Neural cell (in vitro differentiated cells): ENCODE measurements around the gene EHD4. TPM values are rescaled to one million over a fixed set of nuclear protein-coding genes. Genes with fewer than 3 reads are reported as not detected.

Source experiments
- H2AFZ ChIP-seq: fragments of 200-600, 300-800 bp; sonication (generic), shearing (Covaris generic); 2 replicates; pipeline ENCODE4 v1.6.0; 2014; ENCODE audit warnings: low read depth, mild to moderate bottlenecking, antibody characterized with exemption, low read length, moderate library complexity
- H3F3A ChIP-seq: fragments of 200-600 bp; shearing (Covaris generic); 2 replicates; pipeline ENCODE4 v1.6.1; 2016; ENCODE audit warnings: mild to moderate bottlenecking, moderate library complexity, mixed read lengths, antibody characterized with exemption, low read length; ENCODE audit not compliant: insufficient read depth, poor library complexity, severe bottlenecking
- H3K27ac ChIP-seq: fragments of 200-600, 300-800 bp; sonication (generic), shearing (Covaris generic); 2 replicates; pipeline ENCODE4 v1.5.1; 2014; ENCODE audit warnings: mild to moderate bottlenecking, low read length, moderate library complexity
- H3K27me3 ChIP-seq: fragments of 300-800, 200-600 bp; sonication (generic), shearing (Covaris generic); 2 replicates; pipeline ENCODE4 v1.6.0; 2014; ENCODE audit warnings: mild to moderate bottlenecking, low read depth, low read length, moderate library complexity; ENCODE audit not compliant: insufficient read depth
- H3K36me3 ChIP-seq: fragments of 300-800, 200-600 bp; sonication (generic), shearing (Covaris generic); 2 replicates; pipeline ENCODE4 v1.5.1; 2014; ENCODE audit warnings: mild to moderate bottlenecking, antibody characterized with exemption, low read length, moderate library complexity; ENCODE audit not compliant: insufficient read depth
- H3K4me2 ChIP-seq: fragments of 300-800, 200-600 bp; sonication (generic), shearing (Covaris generic); 2 replicates; pipeline ENCODE4 v1.6.0; 2014; ENCODE audit warnings: mild to moderate bottlenecking, low read length
- H3K4me3 ChIP-seq: fragments of 300-800, 200-600 bp; sonication (generic), shearing (Covaris generic); 2 replicates; pipeline ENCODE4 v1.5.1; 2014; ENCODE audit warnings: mild to moderate bottlenecking, low read length, moderate library complexity
- H3K79me2 ChIP-seq: fragments of 200-600 bp; shearing (Covaris generic); replicated peaks from 2 replicates; pipeline ENCODE4 v1.6.0; 2014; ENCODE audit warnings: mild to moderate bottlenecking, low read length, moderate library complexity; ENCODE audit not compliant: insufficient read depth
- H3K9ac ChIP-seq: fragments of 300-800, 200-600 bp; sonication (generic), shearing (Covaris generic); 2 replicates; pipeline ENCODE4 v1.6.1; 2016; ENCODE audit warnings: mild to moderate bottlenecking, low read length, mixed read lengths
- H3K9me2 ChIP-seq: fragments of 200-600 bp; shearing (Covaris generic); 2 replicates; pipeline ENCODE4 v1.6.1; 2016; ENCODE audit warnings: mild to moderate bottlenecking, low read length, mixed read lengths; ENCODE audit not compliant: insufficient read depth
- H3K9me3 ChIP-seq: fragments of 200-600, 300-800 bp; sonication (generic), shearing (Covaris generic); 2 replicates; pipeline ENCODE4 v1.6.1; 2016; ENCODE audit warnings: mild to moderate bottlenecking, mixed run types, low read length, moderate library complexity, mixed read lengths
- H4K20me1 ChIP-seq: fragments of 200-600 bp; shearing (Covaris generic); 2 replicates; pipeline ENCODE4 v1.6.1; 2016; ENCODE audit warnings: mild to moderate bottlenecking, mixed run types; ENCODE audit not compliant: insufficient read depth
- EP300 ChIP-seq: fragments of 450-650 bp; conservative IDR thresholded peaks from 2 replicates; pipeline ENCODE4 v1.6.1; 2014; ENCODE audit warnings: antibody characterized with exemption, mild to moderate bottlenecking, moderate library complexity; ENCODE audit not compliant: poor library complexity, severe bottlenecking
- EZH2 ChIP-seq: fragments of 200-600, 300-800 bp; shearing (Covaris generic), sonication (generic); IDR thresholded peaks from 2 replicates; pipeline ENCODE4 v1.6.1; 2014; ENCODE audit warnings: antibody characterized with exemption, low read length, borderline replicate concordance, mild to moderate bottlenecking; ENCODE audit not compliant: insufficient read depth, poor library complexity, severe bottlenecking
- MXI1 ChIP-seq: fragments of 450-650 bp; conservative IDR thresholded peaks from 2 replicates; pipeline ENCODE4 v1.6.1; 2014; ENCODE audit warnings: antibody characterized with exemption, mild to moderate bottlenecking; ENCODE audit not compliant: poor library complexity, severe bottlenecking
- POLR2AphosphoS5 ChIP-seq: IDR thresholded peaks from 2 replicates; pipeline ENCODE4 v1.6.1; 2012
- RAD21 ChIP-seq: fragments of 450-650 bp; conservative IDR thresholded peaks from 2 replicates; pipeline ENCODE4 v1.6.1; 2014; ENCODE audit warnings: antibody characterized with exemption, mild to moderate bottlenecking, moderate library complexity
- SMC3 ChIP-seq: fragments of 450-650 bp; conservative IDR thresholded peaks from 2 replicates; pipeline ENCODE4 v1.6.1; 2014; ENCODE audit warnings: antibody characterized with exemption, mild to moderate bottlenecking, moderate library complexity; ENCODE audit not compliant: poor library complexity
- TAF1 ChIP-seq: IDR thresholded peaks from 2 replicates; pipeline ENCODE4 v1.6.1; 2012; ENCODE audit warnings: low read depth
- polyA plus RNA-seq: library from polyadenylated mRNA; depleted of rRNA; stranded (reverse); fragments of >200 nt; gene quantifications from 2 replicates; pipeline ENCODE4 v1.2.3, GENCODE V29; 2014
- TF ChIP-seq, protein P1 (sequence below): IDR thresholded peaks from 2 replicates; pipeline ENCODE4 v1.6.1; 2012; ENCODE audit warnings: borderline replicate concordance
- TF ChIP-seq, protein P2 (sequence below): fragments of 450-650 bp; IDR thresholded peaks from 2 replicates; pipeline ENCODE4 v1.5.1; 2014; ENCODE audit warnings: antibody characterized with exemption, mild to moderate bottlenecking, moderate library complexity; ENCODE audit not compliant: poor library complexity, severe bottlenecking

The EHD4 gene
- polyA plus RNA-seq, 1 donor from 2014 or later: 0.09 TPM

DNA sequence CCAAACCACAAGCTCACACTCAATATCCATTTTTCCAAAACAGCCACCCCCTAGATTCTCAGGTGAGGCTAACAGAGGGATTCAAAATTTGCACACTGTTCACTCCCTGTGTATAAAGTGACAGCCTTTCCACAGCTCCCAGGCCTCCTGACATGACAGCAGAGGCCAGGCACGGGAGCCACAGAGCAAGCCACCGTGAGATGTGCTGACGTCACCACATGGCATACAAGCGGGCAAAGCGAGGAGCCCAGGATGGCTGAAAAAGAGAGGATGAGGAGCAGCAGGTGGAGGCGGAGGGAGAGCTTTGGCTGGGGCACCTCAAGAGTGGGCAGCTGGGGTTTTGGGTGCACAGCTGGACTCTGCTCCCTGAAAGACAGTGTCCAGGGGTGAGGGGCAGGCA lies 27.1 kb downstream of the EHD4 start:
- H4K20me1 ChIP-seq: no peaks in the 10 kb centered on the region
- H3K36me3 ChIP-seq: no peaks in the 10 kb centered on the region
- TF ChIP-seq RAD21 (no peak), POLR2AphosphoS5 (no peak), TAF1 (no peak), MXI1 (no peak), SMC3 (no peak), EZH2 (no peak), EP300 (no peak)
- TF ChIP-seq, protein P1, sequence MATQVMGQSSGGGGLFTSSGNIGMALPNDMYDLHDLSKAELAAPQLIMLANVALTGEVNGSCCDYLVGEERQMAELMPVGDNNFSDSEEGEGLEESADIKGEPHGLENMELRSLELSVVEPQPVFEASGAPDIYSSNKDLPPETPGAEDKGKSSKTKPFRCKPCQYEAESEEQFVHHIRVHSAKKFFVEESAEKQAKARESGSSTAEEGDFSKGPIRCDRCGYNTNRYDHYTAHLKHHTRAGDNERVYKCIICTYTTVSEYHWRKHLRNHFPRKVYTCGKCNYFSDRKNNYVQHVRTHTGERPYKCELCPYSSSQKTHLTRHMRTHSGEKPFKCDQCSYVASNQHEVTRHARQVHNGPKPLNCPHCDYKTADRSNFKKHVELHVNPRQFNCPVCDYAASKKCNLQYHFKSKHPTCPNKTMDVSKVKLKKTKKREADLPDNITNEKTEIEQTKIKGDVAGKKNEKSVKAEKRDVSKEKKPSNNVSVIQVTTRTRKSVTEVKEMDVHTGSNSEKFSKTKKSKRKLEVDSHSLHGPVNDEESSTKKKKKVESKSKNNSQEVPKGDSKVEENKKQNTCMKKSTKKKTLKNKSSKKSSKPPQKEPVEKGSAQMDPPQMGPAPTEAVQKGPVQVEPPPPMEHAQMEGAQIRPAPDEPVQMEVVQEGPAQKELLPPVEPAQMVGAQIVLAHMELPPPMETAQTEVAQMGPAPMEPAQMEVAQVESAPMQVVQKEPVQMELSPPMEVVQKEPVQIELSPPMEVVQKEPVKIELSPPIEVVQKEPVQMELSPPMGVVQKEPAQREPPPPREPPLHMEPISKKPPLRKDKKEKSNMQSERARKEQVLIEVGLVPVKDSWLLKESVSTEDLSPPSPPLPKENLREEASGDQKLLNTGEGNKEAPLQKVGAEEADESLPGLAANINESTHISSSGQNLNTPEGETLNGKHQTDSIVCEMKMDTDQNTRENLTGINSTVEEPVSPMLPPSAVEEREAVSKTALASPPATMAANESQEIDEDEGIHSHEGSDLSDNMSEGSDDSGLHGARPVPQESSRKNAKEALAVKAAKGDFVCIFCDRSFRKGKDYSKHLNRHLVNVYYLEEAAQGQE: no peak
- TF ChIP-seq, protein P2, sequence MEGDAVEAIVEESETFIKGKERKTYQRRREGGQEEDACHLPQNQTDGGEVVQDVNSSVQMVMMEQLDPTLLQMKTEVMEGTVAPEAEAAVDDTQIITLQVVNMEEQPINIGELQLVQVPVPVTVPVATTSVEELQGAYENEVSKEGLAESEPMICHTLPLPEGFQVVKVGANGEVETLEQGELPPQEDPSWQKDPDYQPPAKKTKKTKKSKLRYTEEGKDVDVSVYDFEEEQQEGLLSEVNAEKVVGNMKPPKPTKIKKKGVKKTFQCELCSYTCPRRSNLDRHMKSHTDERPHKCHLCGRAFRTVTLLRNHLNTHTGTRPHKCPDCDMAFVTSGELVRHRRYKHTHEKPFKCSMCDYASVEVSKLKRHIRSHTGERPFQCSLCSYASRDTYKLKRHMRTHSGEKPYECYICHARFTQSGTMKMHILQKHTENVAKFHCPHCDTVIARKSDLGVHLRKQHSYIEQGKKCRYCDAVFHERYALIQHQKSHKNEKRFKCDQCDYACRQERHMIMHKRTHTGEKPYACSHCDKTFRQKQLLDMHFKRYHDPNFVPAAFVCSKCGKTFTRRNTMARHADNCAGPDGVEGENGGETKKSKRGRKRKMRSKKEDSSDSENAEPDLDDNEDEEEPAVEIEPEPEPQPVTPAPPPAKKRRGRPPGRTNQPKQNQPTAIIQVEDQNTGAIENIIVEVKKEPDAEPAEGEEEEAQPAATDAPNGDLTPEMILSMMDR: no peak
- no peaks in the 10 kb centered on the region for H3K9me2 ChIP-seq
- no peak overlapping the region for H3K4me3 ChIP-seq
- no peaks in the 10 kb centered on the region for H3K27me3 ChIP-seq
- no peak overlapping the region for H3K9ac ChIP-seq
- no peak overlapping the region for H3K4me2 ChIP-seq
- no peaks in the 10 kb centered on the region for H3F3A ChIP-seq
- no peak overlapping the region for H2AFZ ChIP-seq
- no peaks in the 10 kb centered on the region for H3K9me3 ChIP-seq
- no peak overlapping the region for H3K27ac ChIP-seq
- H3K79me2 ChIP-seq: no peaks in the 10 kb centered on the region

DNA sequence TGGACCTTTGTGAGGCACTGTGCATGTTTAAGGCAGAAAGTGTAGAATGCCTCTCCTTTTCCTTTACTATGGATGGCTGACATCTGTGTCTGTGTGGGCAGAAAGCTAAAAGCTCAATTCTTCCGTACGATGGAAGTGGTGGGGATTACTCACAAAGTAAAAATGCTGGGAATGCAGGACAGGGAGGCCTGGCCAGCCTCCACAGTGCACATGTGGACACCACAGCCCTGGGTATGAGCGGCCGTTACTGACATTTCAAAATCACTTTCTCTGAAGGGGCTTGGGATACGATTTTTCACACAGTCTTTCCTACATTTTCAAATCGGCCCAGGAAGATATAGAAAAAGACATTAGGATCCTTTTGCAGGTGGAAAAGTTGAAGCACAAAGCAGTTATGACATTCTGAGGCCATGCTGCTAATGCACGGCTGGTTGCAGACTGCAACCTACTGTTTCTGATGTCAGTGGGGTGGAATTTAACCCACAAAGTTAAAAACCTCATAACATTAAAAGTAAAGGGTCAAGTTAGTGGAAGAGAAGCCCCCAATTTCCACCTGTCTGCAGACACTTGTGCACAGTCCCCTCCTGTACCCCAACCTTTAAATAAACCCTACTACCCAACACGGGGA lies 27.9 kb downstream of the EHD4 start:
- Histone ChIP-seq H3K9me3 (no peaks in the 10 kb centered on the region), H3K27ac (no peak overlapping the region), H2AFZ (no peak overlapping the region), H3K9me2 (no peaks in the 10 kb centered on the region), H4K20me1 (no peaks in the 10 kb centered on the region), H3K27me3 (no peaks in the 10 kb centered on the region), H3K4me2 (no peak overlapping the region), H3K9ac (no peak overlapping the region), H3K79me2 (no peaks in the 10 kb centered on the region), H3K4me3 (no peak overlapping the region), H3K36me3 (no peaks in the 10 kb centered on the region), H3F3A (no peaks in the 10 kb centered on the region)
- no peak for TF ChIP-seq RAD21
- TF ChIP-seq TAF1: no peak
- no peak for TF ChIP-seq MXI1
- no peak for TF ChIP-seq EP300
- TF ChIP-seq EZH2: no peak
- TF ChIP-seq SMC3: no peak
- TF ChIP-seq POLR2AphosphoS5: no peak
- TF ChIP-seq, protein P2: no peak
- TF ChIP-seq, protein P1: no peak
